Spleen (tissue), 7 donors: ENCODE results near the gene KCNJ14.

ENCODE experiments used
- POLR2A ChIP-seq, 3 donors: fragments of 450-650 bp; IDR thresholded peaks; one replicate each; pipeline ENCODE4 v1.5.1; 2017; ENCODE audit warnings: antibody characterized with exemption in 3 of 3, mild to moderate bottlenecking in 1 of 3
- TF ChIP-seq, protein P1 (sequence below), 11 experiments: fragments of 200-600 bp in 7 of 11; fragments of 450-650 bp in 4 of 11; sonication (generic) in 4 of 11; IDR thresholded peaks in 8 of 11; conservative IDR thresholded peaks in 3 of 11; 1 replicate in 7 of 11; 2 replicates in 4 of 11; pipeline versions ENCODE4 v1.4.0 to v1.8.0; 2016 to 2021; ENCODE audit warnings: antibody characterized with exemption in 11 of 11, inconsistent platforms in 4 of 11, mild to moderate bottlenecking in 1 of 11
- donor health status: DM: no; HTN: no; CAD: no; lungs with moderate emphysema.
- donor health status: DM: no; HTN: no; CAD: no.
- donor health status: DM: no; HTN: no; CAD: no.

DNA sequence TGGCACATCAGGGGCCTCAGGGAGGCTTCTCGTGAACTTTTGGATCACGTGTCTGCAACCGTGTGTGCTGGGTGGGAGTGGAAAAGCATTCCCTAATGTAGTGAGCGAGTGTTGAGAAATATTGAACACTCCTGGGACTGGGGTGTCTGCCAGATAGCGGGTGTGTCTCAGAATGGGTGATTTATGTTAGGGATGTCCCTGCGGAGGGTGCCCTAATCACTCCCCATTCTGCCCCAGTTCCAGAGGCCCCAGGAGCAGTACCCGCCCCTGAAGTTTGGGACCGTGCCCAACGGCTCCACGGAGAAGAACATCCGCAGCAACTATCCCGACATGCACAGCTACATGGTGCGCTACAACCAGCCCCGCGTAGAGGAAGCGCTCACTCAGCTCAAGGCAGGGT, 33.8 kb upstream of the KCNJ14 start:
- TF ChIP-seq, protein P1, sequence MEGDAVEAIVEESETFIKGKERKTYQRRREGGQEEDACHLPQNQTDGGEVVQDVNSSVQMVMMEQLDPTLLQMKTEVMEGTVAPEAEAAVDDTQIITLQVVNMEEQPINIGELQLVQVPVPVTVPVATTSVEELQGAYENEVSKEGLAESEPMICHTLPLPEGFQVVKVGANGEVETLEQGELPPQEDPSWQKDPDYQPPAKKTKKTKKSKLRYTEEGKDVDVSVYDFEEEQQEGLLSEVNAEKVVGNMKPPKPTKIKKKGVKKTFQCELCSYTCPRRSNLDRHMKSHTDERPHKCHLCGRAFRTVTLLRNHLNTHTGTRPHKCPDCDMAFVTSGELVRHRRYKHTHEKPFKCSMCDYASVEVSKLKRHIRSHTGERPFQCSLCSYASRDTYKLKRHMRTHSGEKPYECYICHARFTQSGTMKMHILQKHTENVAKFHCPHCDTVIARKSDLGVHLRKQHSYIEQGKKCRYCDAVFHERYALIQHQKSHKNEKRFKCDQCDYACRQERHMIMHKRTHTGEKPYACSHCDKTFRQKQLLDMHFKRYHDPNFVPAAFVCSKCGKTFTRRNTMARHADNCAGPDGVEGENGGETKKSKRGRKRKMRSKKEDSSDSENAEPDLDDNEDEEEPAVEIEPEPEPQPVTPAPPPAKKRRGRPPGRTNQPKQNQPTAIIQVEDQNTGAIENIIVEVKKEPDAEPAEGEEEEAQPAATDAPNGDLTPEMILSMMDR (IDR thresholded peaks at IDR 0.05 in 8 of 11, conservative IDR thresholded peaks at IDR 0.05 in 3 of 11): no peak
- TF ChIP-seq POLR2A (IDR thresholded peaks at IDR 0.05): no peak
